Measurements from ENCODE around the gene MLYCD. TPM values are rescaled to one million over a fixed set of nuclear protein-coding genes. Genes with fewer than 3 reads are reported as not detected.

Gene MLYCD
- total RNA-seq, result 2.6 and 5.6 TPM in 2 replicates

GRCh38 chr16:83898463-83899271 is at the start of gene MLYCD:
TSS of gene MLYCD (plus strand) at chr16:83899115. CDS start at chr16:83899145, 30 bp downstream.
- DNase-seq, result peak; percentile 82

DNA sequence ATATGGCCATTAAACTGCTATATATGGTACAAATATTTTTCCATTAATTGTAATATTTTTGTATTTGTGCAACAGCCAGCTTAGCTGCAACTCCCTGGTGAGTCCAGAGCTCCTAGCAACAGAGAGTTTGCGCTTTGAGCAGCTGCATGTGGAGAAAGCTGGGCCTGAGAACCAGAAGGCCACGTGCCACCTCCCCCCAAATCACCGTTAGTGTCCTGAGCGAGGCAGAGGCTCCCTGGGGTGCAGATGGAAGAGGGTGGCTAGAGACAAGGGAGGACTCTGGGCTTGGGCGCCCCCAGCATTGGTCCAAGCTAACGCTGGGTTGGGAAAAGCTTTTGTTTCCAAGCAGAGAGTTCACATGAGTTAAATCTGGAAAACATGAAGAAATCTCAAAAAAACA is 49.5 kb upstream of the MLYCD start:
- no peak for DNase-seq

- no peak for DNase-seq
These were observed 48.0 kb upstream of the MLYCD start for GRCh38 chr16:83850947-83851346.

DNA sequence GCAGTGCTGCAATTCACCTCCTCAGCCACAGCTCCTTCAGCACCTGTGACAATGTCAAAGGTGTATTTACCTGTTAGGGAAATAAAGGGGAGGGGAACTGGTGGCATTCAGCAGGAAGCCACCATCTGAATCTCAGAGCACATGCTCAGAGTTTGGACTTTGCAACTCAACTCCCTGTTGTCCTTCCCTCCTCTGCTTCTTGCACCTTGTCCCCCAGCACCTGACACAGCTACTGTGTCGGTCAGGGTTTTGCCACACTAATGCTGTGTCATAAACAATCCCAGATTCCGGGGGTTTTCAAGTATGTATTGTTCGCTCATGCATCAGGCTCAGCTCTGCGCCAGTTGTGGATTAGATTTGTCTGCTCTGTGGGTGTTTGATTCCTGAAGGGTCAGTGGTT is 47.4 kb upstream of the MLYCD start:
- no peak for DNase-seq

GRCh38 chr16:83852774-83853173 is 46.1 kb upstream of the MLYCD start:
- no peak for DNase-seq

- no peak for DNase-seq
These were observed 45.1 kb upstream of the MLYCD start for GRCh38 chr16:83853834-83854233.

DNA sequence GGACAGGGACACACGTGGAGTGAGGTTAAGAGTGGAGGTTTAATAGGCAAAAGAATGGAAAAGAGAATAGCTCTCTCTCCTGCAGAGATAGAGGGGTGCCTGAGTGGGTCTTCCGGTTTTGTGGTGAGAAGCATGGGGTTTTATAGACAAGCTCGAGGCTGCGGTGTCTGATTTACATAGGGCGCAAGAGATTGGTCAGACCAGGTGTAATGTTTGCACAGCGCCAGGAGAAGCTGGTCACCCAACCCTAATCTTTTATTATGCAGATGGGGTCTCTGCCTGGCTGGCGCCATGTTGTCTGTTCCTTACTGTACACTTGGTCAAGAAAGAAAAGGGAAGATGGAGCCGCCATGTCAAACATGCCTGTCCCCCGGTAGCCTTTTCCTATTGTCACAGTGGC is 44.5 kb upstream of the MLYCD start:
- DNase-seq, result no peak

DNA sequence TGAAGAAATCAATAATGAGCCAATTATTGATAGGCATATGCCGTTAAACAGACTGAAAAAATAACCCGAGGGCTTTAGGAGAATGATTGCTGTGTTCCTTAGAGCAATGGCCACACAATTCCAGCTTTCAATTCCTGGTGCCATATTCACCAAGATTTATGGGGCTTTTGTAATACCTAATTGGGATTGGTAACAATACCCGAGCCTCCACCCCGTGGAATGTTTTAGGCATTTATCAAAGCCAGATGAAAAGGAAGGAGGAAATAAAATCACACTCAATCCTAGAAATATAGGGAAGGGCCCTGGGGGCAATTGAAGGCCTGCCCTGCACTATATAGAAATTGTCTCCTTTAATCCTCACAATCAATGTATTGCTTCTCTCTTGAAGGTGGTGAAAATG is 42.1 kb upstream of the MLYCD start:
- no peak for DNase-seq

DNA sequence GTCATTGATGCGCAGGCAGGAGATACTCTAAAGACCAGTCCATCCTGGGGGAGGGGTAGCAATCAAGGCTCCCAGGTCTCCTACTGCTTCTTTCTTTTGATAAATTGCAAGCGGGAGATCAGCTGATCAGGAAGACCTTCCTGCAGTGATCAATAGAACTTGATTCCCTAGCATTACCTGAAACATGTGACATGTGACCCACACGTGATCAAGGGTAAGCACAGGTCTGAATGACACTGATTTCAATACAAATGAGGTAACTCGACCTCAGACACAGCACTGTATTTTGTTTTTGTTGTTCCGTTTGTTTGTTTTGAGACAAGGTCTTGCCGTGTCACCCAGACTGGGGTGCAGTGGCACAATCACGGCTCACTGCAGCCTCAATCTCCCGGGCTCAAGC is 39.6 kb upstream of the MLYCD start:
- DNase-seq, result no peak

- DNase-seq, result no peak
These were observed 36.3 kb upstream of the MLYCD start for GRCh38 chr16:83862661-83863060.

DNA sequence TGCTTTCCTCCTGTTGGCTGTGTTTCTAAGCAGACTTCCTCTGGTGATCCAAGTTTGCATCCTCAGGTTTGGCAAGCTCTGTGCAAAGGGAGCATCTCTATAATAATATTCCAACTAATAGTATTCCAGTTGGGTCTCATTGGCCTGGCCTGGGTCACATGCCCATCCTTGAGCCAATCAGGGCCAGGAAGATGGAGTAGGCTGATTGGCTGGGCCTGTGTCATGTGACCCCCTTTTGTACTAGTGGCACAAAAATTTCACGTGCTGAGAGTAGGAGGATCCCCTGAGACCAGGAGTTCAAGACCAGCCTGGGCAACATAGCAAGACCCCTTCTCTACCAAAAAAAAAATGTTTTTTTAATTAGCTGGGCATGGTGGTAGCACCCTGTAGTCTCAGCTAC is 35.2 kb upstream of the MLYCD start:
- DNase-seq, result no peak

GRCh38 chr16:83870830-83871229 is 28.1 kb upstream of the MLYCD start:
- DNase-seq, result no peak

- peak; percentile 71 for DNase-seq
These were observed 20.1 kb upstream of the MLYCD start for GRCh38 chr16:83878838-83879237.

GRCh38 chr16:83882163-83882885 is 16.6 kb upstream of the MLYCD start:
- no peak for DNase-seq

DNA sequence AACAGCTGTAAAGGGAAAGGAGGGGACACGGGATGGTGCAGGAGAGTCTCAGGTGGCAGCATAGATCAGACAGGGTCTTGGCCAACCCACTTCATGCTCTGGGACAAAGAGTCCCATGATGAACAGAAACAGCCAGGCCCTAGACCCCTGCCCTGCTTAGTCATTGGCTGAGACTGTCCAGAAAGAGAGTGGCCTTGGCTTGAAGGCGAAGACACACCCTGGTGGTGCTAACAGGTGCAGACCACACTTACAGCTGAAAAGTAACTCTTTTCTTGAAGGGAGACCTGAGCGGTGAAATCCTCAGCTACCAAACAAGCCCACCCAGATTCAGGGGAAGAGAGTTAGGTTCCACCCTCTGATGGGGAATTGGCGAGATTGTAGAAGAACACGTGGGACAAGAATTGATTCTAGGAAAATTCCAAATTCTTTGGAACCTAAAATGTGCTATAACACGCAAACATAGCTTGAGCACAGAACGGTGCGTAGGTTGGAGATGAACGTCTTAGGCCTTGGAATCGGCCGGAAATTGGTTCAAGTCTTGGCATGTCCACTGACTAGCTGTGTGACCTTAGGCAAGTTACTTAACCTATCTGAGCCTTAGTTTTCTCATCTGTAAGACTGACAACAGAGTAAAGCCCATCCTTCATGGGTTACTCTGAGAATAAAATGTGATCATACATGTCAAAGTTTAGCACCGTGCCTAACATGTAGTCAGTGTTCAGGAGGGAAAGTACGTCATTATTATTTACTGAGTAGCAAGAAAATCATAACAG is 12.5 kb upstream of the MLYCD start:
- no peak for DNase-seq

DNA sequence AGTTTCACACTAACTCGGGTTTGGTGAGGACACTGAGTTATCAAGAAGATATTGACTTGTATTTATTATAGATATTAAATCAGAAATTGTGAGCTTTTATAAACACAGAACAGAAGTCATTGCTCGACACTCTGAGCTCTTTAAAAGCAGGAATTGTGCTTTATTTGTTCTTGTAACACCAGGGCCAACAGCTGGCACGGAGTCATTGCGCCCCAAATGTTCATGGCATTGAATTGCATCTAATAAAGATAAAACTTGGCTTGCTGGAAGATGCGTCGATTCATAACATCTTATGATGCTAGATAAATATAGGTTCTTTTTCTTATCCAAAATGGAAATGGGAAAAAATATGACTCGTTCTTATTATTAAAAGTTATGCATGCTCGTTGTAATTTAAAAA is 11.8 kb upstream of the MLYCD start:
- DNase-seq, result peak; percentile 29

DNA sequence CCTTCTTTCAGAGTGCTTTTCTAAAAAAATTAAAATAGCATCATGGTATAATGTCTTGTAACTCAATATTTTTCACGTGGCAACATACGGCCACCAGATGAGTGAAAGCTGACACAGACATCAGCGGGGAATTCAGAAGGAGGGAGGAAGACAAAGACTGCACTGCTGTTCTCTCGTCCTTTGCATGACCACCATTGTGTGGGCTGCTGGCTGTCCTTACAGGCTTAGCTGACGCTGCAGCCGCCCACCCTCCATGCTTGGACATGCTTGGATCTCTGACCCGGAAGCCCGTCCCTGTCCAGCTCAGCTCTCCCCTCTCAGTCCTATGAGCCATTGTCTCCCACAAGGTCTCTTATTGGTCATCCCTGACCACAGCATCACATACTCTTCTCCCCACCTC is 11.4 kb upstream of the MLYCD start:
- DNase-seq, result no peak

DNA sequence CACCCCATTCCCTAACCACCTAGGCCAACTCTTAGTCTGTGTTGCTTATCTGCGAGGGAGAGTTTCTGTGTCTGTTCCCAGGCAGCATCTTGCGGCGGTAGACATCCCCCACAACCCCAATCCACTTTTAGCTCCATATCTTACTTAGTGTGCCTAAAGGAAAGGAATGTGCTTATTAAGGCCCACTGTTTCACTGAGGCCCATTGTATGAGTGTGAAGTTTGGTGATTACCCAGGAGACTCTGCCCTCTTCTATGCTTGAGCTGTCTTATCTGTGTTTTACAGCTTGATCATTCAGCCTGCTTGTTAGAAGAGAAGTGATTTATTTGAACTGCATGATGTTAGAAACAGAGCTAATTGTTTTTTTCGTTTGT is 10.3 kb upstream of the MLYCD start:
- no peak for DNase-seq

DNA sequence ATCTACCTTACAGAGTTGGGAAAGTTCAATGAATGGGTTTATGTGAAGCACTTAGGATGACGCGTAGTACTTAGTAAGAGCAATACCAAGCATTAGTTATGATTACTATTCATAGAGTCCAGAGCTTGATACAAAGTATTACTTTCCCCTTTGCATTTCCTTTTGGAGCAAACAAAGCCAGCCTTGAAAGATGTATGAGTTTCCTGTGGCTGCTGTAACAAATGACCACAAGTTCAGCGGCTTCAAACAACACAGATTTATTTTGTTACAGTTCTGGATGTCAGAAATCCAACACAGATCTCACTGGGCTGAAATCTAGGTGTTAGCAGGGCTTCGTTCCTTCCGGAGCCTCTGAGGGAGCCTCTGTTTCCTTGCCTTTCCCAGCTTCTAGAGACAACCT is 8.6 kb upstream of the MLYCD start:
- no peak for DNase-seq

DNA sequence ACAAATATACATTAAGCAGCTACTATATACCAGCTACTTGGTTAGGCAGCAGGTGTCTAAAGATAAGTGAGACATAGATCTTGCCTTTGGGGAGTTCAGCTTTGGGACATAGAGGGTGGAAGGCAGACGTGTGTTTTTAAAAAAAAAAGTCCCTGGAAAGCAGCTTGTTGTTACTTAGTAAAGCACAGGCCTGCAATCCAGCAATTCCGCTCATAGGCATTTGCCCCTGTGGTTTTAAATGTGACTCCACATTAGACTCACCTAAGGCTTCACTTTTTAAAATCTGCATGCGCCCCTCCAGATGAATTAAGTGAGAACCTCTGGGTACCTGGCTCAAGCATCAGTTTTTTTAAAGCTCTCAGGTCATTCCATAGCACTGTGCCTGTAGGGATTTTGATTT is 7.2 kb upstream of the MLYCD start:
- DNase-seq, result no peak

DNA sequence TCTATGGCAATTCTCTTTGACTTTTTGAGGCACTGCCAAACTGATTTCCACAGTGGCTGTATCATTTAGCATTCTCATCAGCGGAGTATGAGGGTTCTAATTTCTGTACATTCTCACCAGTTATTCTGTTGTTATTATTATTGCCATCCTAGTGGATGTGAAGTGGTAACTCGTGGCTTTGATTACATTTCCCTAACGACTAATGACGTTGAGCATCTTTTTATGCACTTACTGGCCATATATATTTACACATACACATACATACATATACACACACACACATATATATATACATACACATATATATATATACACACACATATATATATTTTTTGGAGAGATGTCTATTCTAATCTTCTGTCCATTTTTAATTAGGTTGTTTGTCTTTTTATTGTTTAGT is 3.7 kb upstream of the MLYCD start:
- DNase-seq, result no peak

GRCh38 chr16:83895942-83896341 is 3.0 kb upstream of the MLYCD start:
- DNase-seq, result no peak

GRCh38 chr16:83899272-83899897 is 470 bp downstream of the MLYCD start:
- peak; percentile 74 for DNase-seq

Data from dermis blood vessel endothelial cell (primary cell).